ENCODE data around the gene ADH1B. TPM values are rescaled to one million over a fixed set of nuclear protein-coding genes. Genes with fewer than 3 reads are reported as not detected.

ADH1B gene
- total and polyA plus RNA-seq, 10 of the 15 experiments (the other 5 are each of a cell fraction or from before 2014, with no cell fraction given): 1.3 TPM; not detected in 9

DNA sequence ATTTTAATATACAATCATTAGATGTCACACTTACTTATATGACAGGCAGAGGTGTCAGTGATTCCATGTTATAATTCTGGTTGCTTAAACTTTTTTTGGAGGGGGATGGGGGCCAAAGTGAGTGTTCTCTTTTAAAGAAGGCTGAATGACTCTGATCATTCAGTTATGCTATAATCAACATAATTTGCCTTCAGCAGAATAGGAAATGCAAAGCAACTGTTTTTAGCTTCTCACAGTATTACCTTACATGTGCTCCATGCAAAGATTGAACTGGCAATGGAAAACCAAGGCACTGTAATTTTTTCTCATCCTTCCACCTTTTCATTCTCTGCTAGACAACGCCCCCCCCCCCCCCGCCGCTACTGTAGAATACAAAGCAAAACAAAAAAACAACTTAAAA, 18.0 kb upstream of the ADH1B start:
- Histone ChIP-seq H3K27ac (ENCODE audit: control insufficient read depth, insufficient read depth) (no peak overlapping the region), H3K9me3 (replicated peaks; ENCODE audit: control insufficient read depth, insufficient read depth, low read length) (no peaks in the 10 kb centered on the region), H2AFZ (ENCODE audit: control insufficient read depth, low read depth, low read length) (no peak overlapping the region), H3K79me2 (ENCODE audit: control insufficient read depth, insufficient read depth, low read length) (no peaks in the 10 kb centered on the region), H3K27me3 (replicated peaks in 1 of 2; ENCODE audit: control insufficient read depth in 2 of 2, insufficient read depth in 2 of 2, low read length in 1 of 2) (no peaks in the 10 kb centered on the region), H3K4me2 (ENCODE audit: control insufficient read depth, insufficient read depth) (no peak overlapping the region), H4K20me1 (ENCODE audit: control insufficient read depth, insufficient read depth) (no peaks in the 10 kb centered on the region), H3K9ac (ENCODE audit: control insufficient read depth, insufficient read depth, low read length) (no peak overlapping the region), H3K4me3 (no peak overlapping the region), H3K4me1 (ENCODE audit: control insufficient read depth, insufficient read depth, low read length) (no peaks in the 10 kb centered on the region), H3K36me3 (ENCODE audit: control insufficient read depth in 2 of 2, insufficient read depth in 2 of 2, low read length in 1 of 2) (no peaks in the 10 kb centered on the region)
- TF ChIP-seq POLR2AphosphoS2 (IDR thresholded peaks at IDR 0.05; ENCODE audit: low read depth, low read length): no peak
- TF ChIP-seq ZSCAN29 (IDR thresholded peaks at IDR 0.05): no peak
- TF ChIP-seq IKZF2 (IDR thresholded peaks at IDR 0.05): no peak
- TF ChIP-seq MTA3 (IDR thresholded peaks at IDR 0.05; ENCODE audit: borderline replicate concordance, low read length): no peak
- no peak for TF ChIP-seq SMARCA5 (IDR thresholded peaks at IDR 0.05)
- TF ChIP-seq, protein P1, sequence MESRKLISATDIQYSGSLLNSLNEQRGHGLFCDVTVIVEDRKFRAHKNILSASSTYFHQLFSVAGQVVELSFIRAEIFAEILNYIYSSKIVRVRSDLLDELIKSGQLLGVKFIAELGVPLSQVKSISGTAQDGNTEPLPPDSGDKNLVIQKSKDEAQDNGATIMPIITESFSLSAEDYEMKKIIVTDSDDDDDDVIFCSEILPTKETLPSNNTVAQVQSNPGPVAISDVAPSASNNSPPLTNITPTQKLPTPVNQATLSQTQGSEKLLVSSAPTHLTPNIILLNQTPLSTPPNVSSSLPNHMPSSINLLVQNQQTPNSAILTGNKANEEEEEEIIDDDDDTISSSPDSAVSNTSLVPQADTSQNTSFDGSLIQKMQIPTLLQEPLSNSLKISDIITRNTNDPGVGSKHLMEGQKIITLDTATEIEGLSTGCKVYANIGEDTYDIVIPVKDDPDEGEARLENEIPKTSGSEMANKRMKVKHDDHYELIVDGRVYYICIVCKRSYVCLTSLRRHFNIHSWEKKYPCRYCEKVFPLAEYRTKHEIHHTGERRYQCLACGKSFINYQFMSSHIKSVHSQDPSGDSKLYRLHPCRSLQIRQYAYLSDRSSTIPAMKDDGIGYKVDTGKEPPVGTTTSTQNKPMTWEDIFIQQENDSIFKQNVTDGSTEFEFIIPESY (IDR thresholded peaks at IDR 0.05): no peak
- TF ChIP-seq, protein P2, sequence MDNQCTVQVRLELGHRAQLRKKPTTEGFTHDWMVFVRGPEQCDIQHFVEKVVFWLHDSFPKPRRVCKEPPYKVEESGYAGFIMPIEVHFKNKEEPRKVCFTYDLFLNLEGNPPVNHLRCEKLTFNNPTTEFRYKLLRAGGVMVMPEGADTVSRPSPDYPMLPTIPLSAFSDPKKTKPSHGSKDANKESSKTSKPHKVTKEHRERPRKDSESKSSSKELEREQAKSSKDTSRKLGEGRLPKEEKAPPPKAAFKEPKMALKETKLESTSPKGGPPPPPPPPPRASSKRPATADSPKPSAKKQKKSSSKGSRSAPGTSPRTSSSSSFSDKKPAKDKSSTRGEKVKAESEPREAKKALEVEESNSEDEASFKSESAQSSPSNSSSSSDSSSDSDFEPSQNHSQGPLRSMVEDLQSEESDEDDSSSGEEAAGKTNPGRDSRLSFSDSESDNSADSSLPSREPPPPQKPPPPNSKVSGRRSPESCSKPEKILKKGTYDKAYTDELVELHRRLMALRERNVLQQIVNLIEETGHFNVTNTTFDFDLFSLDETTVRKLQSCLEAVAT (IDR thresholded peaks at IDR 0.05): no peak
- no peak for TF ChIP-seq ZNF622 (IDR thresholded peaks at IDR 0.05)
- TF ChIP-seq MYC (IDR thresholded peaks at IDR 0.05; ENCODE audit: insufficient read depth, insufficient read length, insufficient replicate concordance, low read length, severe bottlenecking): no peak
- no peak for TF ChIP-seq SIN3A (IDR thresholded peaks at IDR 0.05; ENCODE audit: low read depth, low read length)
- TF ChIP-seq EP300 (IDR thresholded peaks at IDR 0.05; ENCODE audit: borderline replicate concordance in 1 of 2, control insufficient read depth in 1 of 2, low read depth in 2 of 2, low read length in 2 of 2): no peak
- TF ChIP-seq BHLHE40 (IDR thresholded peaks at IDR 0.05; ENCODE audit: borderline replicate concordance in 1 of 2, low read depth in 2 of 2, low read length in 1 of 2): no peak
- no peak for TF ChIP-seq SMAD5 (IDR thresholded peaks at IDR 0.05; ENCODE audit: low read depth)
- TF ChIP-seq RELA (IDR thresholded peaks at IDR 0.05; ENCODE audit: borderline replicate concordance, partially characterized antibody): no peak
- TF ChIP-seq, protein P3, sequence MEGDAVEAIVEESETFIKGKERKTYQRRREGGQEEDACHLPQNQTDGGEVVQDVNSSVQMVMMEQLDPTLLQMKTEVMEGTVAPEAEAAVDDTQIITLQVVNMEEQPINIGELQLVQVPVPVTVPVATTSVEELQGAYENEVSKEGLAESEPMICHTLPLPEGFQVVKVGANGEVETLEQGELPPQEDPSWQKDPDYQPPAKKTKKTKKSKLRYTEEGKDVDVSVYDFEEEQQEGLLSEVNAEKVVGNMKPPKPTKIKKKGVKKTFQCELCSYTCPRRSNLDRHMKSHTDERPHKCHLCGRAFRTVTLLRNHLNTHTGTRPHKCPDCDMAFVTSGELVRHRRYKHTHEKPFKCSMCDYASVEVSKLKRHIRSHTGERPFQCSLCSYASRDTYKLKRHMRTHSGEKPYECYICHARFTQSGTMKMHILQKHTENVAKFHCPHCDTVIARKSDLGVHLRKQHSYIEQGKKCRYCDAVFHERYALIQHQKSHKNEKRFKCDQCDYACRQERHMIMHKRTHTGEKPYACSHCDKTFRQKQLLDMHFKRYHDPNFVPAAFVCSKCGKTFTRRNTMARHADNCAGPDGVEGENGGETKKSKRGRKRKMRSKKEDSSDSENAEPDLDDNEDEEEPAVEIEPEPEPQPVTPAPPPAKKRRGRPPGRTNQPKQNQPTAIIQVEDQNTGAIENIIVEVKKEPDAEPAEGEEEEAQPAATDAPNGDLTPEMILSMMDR (IDR thresholded peaks at IDR 0.05 in 2 of 3, conservative IDR thresholded peaks at IDR 0.05 in 1 of 3; ENCODE audit: control insufficient read depth in 2 of 3, extremely low read depth in 1 of 3, insufficient read depth in 1 of 3, low read depth in 3 of 3, low read length in 3 of 3): no peak
- no peak for TF ChIP-seq HDAC6 (IDR thresholded peaks at IDR 0.05; ENCODE audit: unreplicated experiment)
- TF ChIP-seq LARP7 (IDR thresholded peaks at IDR 0.05): no peak
- TF ChIP-seq HSF1 (IDR thresholded peaks at IDR 0.05; ENCODE audit: low read depth, low read length): no peak
- CTCF ChIA-PET: no interaction called here
- ATAC-seq: no peak
- no peak for DNase-seq (ENCODE audit: low read depth, low spot score)
- RAD21 ChIA-PET (ENCODE audit: unreplicated experiment): no interaction called here
- in situ Hi-C loops (cut with MboI): no loop called here
- intact Hi-C loops (cut with micrococcal nuclease; ENCODE audit: unreplicated experiment): no loop called here
- POLR2A ChIA-PET: no interaction called here
- SMC1A ChIA-PET (ENCODE audit: uncharacterized antibody, unreplicated experiment): no interaction called here
- BruUV-seq (replicated peaks): no TSS peak
- FAIRE-seq: no peak
- 44% methylated on average over 3 of the region's 3 CpGs for WGBS (ENCODE audit: insufficient coverage, insufficient replicate concordance, low lambda C conversion rate, missing lambda C conversion rate)

Measured in GM12878 (cell line).